ENCODE data around the gene PRDM15. TPM values are rescaled to one million over a fixed set of nuclear protein-coding genes. Genes with fewer than 3 reads are reported as not detected.

The PRDM15 gene
- total RNA-seq, 1 experiment from 2014 or later: 9.9 TPM

- no peak overlapping the region for H3K56ac ChIP-seq (ENCODE audit: insufficient read length, low read depth, low read length)
- H3K18ac ChIP-seq (ENCODE audit: insufficient read length, low read depth, low read length): no peak overlapping the region
- Mint-ChIP-seq H3K27me3 (ENCODE audit: low read depth) (peaks cover 13% of the 10 kb centered on the region), H3K27ac (no peak overlapping the region; a peak in 1 of 7 replicates), H3K4me1 (peaks cover 14 to 15% of the 10 kb centered on the region in 2 experiments), H3K9me3 (peaks cover 24 to 29% of the 10 kb centered on the region in 2 experiments), H3K36me3 (ENCODE audit: insufficient read depth in 1 of 3, low read depth in 3 of 3) (peaks cover 16 to 35% (median 18%) of the 10 kb centered on the region in 3 experiments), H3K4me3 (no peak overlapping the region)
- 0 out of 2 replicates have a peak, but pooled peaks cover 2% of the 10 kb centered on the region for H3K79me2 ChIP-seq (ENCODE audit: insufficient read depth, low read length)
- H3K14ac ChIP-seq (ENCODE audit: insufficient read depth, low read length): no peak overlapping the region
- no peak overlapping the region for H2BK20ac ChIP-seq (ENCODE audit: low read depth, low read length, poor library complexity, severe bottlenecking)
- no peak overlapping the region for H3K4me2 ChIP-seq (ENCODE audit: insufficient read depth, insufficient read length, low read length)
- no peak overlapping the region for H2BK5ac ChIP-seq (ENCODE audit: insufficient read length, low read length)
- H2BK12ac ChIP-seq (ENCODE audit: insufficient read length, low read depth, low read length): no peak overlapping the region
- H3K23me2 ChIP-seq (ENCODE audit: insufficient read length, low read depth, low read length, poor library complexity, severe bottlenecking): no peaks in the 10 kb centered on the region
- no peak overlapping the region for H4K5ac ChIP-seq (ENCODE audit: insufficient read length, low read depth, low read length)
- H3K4ac ChIP-seq (ENCODE audit: low read depth, low read length): no peak overlapping the region
- H4K8ac ChIP-seq (replicated peaks; ENCODE audit: insufficient read length, low read depth, low read length): no peak overlapping the region
- no peak overlapping the region for H3T11ph ChIP-seq (ENCODE audit: low read length)
- no peaks in the 10 kb centered on the region for H3K27me3 ChIP-seq (ENCODE audit: insufficient read depth, low read length)
- no peak overlapping the region for H4K91ac ChIP-seq (ENCODE audit: insufficient read length, low read depth, low read length)
- H3K9ac ChIP-seq (ENCODE audit: extremely low read depth, insufficient read length, low read length): no peak overlapping the region
- H3K9me3 ChIP-seq (ENCODE audit: control insufficient read depth, low read depth, low read length): peaks cover 11% of the 10 kb centered on the region
- H2BK120ac ChIP-seq (ENCODE audit: low read depth, low read length, poor library complexity, severe bottlenecking): no peak overlapping the region
- no peak overlapping the region for H2BK15ac ChIP-seq (ENCODE audit: low read depth, low read length)
- H4K20me1 ChIP-seq (ENCODE audit: control insufficient read depth, insufficient read depth, insufficient read length): no peaks in the 10 kb centered on the region
- no peak overlapping the region for H2AFZ ChIP-seq (ENCODE audit: low read length)
- H3K79me1 ChIP-seq (ENCODE audit: insufficient read depth, low read depth, low read length, poor library complexity, severe bottlenecking): no peaks in the 10 kb centered on the region
- DNase-seq: no peak
- no peak overlapping the region for H3K27ac ChIP-seq (ENCODE audit: insufficient read length, low read depth, low read length)
- no peak overlapping the region for H3K23ac ChIP-seq (ENCODE audit: insufficient read length, low read depth, low read length)
- whole genome bisulfite sequencing (ENCODE audit: extremely low coverage, insufficient read length, low lambda C conversion rate): no CpG with 5 or more reads among the region's 10 CpGs
- no peak for TF ChIP-seq CTCF (conservative IDR thresholded peaks at IDR 0.05)
- no peak overlapping the region for H2AK5ac ChIP-seq (ENCODE audit: insufficient read length, low read length)
- no peaks in the 10 kb centered on the region for H3K4me1 ChIP-seq (ENCODE audit: insufficient read depth, low read length)
Measured at GRCh38 chr21:41794600-41794999, 84.5 kb downstream of the PRDM15 start.

Measured in H9 (cell line).